ENCODE data around the gene GAB1.

GAB1 gene

DNA sequence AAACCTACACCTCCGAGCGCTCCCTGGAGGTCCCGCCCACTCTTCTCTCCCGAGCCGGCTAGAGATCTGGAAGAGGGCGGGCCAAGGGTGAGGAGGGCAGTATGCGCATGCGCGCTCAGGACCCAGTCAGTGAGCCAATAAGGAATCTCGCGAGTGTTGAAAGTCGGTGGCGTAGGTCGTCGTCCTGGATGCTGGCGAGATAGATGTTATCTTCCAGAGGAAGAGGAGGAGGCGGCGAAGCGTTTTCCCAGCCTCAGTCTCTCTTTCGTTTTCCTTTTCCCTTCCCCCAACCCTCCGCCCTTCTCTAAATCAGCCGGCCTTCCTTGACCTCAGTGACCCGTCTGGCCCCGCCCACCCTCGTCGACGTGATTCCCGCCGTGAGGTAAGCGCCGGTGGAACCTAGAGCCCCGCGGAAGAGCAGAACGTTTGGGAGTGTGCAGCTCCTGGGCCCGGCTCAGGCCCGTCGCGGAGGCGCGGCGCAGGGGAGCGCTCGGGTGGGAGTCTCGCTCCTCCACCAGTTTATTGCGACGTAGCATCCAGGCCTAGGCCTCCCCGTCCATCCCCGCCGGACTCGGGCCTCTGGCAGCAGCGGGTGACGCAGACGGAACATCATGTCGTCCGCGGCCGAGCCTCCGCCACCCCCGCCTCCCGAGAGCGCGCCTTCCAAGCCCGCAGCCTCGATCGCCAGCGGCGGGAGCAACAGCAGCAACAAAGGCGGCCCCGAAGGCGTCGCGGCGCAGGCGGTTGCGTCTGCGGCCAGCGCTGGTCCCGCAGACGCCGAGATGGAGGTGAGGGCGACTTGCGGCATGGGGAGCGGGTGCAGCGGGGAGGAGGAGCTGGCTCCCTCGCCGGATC lies 176.9 kb downstream of the GAB1 start, which contains the start of gene SMARCA5:
Gene SMARCA5 (plus strand): TSS at position 389 of the 855 bp plus-strand sequence. CDS start 223 bp downstream, at position 612.
- TF ChIP-seq, protein P1, sequence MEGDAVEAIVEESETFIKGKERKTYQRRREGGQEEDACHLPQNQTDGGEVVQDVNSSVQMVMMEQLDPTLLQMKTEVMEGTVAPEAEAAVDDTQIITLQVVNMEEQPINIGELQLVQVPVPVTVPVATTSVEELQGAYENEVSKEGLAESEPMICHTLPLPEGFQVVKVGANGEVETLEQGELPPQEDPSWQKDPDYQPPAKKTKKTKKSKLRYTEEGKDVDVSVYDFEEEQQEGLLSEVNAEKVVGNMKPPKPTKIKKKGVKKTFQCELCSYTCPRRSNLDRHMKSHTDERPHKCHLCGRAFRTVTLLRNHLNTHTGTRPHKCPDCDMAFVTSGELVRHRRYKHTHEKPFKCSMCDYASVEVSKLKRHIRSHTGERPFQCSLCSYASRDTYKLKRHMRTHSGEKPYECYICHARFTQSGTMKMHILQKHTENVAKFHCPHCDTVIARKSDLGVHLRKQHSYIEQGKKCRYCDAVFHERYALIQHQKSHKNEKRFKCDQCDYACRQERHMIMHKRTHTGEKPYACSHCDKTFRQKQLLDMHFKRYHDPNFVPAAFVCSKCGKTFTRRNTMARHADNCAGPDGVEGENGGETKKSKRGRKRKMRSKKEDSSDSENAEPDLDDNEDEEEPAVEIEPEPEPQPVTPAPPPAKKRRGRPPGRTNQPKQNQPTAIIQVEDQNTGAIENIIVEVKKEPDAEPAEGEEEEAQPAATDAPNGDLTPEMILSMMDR (IDR thresholded peaks at IDR 0.05; ENCODE audit: low read depth, low read length, missing control alignments) = no peak
- peak within 1 kb of the TSS; percentile 78 for H3K4me3 ChIP-seq (replicated peaks; ENCODE audit: low read depth, low read length)
- DNase-seq (ENCODE audit: extremely low read depth, low read depth) = peak; percentile 97

DNA sequence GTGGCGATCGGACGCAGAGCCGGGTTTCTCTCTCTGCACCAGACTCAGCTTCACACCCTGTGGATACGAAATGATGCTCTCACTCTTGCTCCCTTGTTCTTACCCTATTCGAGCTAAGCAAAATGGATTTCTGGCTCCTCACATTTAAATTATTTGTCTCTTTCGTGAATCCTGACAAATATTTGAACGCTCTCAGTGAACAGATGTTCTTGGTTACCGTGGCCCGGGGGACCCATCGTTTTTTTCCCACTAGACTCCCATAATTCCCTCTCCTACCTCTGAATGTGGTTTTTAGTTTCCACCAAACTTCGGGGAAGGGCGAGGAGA lies 177.5 kb downstream of the GAB1 start:
- no peak for DNase-seq (ENCODE audit: extremely low read depth, low read depth)
- H3K4me3 ChIP-seq (replicated peaks; ENCODE audit: low read depth, low read length) = peak overlapping the region; percentile 78
- TF ChIP-seq, protein P1 (IDR thresholded peaks at IDR 0.05; ENCODE audit: low read depth, low read length, missing control alignments) = no peak

DNA sequence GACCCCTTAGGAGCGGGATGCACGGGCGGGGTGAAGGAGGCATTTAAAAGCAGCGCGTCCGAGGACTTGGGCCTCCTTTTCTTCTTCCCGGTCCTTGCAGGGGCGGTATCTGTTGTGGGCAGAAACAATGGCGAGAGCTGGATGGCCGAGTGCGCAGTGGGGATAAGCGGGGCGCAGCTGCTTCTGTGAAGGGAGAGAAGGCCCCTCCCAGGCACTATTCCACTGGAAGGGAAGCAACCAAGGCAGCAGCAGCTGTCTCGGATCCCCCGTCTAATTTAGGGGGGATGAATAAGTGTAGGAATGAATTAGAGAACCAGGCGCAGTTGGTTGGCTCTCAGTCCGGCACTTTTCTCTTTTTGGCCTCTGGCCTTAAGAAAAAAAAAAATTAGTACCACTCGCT lies 177.8 kb downstream of the GAB1 start:
- TF ChIP-seq, protein P1 (IDR thresholded peaks at IDR 0.05; ENCODE audit: low read depth, low read length, missing control alignments) = no peak
- no peak for DNase-seq (ENCODE audit: extremely low read depth, low read depth)
- H3K4me3 ChIP-seq (replicated peaks; ENCODE audit: low read depth, low read length) = peak overlapping the region; percentile 78

DNA sequence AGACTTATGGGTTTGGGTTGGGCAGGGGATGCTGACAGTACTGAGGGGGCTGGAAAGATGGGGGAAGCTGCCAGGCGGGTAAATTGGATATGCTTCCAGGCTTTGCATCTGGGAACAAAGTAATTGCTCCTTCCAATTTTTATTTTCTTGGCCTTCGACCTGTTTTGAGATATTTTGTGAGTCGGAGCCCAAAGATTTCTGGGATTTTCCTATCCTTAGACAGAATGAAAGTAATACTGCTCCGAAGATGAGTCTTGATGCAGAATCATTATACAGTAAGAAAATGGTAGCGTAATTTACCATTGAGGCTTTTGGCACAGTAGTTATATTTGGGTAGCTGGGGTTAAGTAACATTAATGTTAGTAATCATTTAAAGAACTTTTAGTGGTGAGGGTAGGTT lies 178.2 kb downstream of the GAB1 start:
- peak overlapping the region; percentile 78 for H3K4me3 ChIP-seq (replicated peaks; ENCODE audit: low read depth, low read length)
- TF ChIP-seq, protein P1 (IDR thresholded peaks at IDR 0.05; ENCODE audit: low read depth, low read length, missing control alignments) = no peak
- DNase-seq (ENCODE audit: extremely low read depth, low read depth) = no peak

DNA sequence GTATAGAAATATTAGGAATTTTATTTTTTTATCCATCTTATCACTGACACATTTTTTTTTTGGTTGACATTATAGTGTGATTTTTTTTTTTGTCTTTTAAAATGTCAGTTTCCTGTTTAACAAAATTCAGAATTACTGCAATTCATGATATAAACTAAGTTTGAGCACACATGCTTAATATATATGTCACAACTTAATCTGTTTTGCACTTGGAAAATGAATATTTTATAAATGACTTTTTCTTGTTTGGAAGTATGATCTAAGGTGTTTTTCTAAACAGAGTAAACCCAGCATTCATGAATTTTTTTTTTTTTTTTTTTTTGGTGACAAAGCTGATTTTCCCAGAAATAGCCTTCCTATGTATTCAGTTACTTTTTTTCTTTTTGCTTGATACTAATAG lies 179.2 kb downstream of the GAB1 start:
- H3K4me3 ChIP-seq (replicated peaks; ENCODE audit: low read depth, low read length) = peak overlapping the region; percentile 78
- TF ChIP-seq, protein P1 (IDR thresholded peaks at IDR 0.05; ENCODE audit: low read depth, low read length, missing control alignments) = no peak
- DNase-seq (ENCODE audit: extremely low read depth, low read depth) = no peak

DNA sequence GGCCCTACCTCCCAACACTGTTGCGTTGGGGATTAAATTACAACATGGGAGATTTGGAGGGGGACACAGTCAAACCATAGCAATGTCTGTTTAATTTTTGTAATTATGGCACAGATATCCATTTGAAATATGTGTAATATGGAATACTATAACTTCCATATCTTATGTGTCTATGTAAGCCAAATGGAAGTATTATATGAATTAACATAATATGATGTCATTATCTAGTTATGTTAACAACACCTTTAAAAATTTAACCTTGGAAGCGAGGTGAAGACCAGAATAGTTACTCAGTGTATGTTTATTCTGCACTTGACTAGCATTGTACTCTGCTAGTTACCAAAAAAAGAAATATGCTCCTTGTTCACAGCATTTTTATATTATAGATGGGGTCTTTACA lies 181.1 kb downstream of the GAB1 start:
- no peak for DNase-seq (ENCODE audit: extremely low read depth, low read depth)
- TF ChIP-seq, protein P1 (IDR thresholded peaks at IDR 0.05; ENCODE audit: low read depth, low read length, missing control alignments) = no peak
- no peak overlapping the region for H3K4me3 ChIP-seq (replicated peaks; ENCODE audit: low read depth, low read length)
